Heart left ventricle (tissue), 13 donors: Measurements from ENCODE around the gene CCN5.

Experiments used
- CTCF ChIP-seq, 12 donors: fragments of 200-600 bp; sonication (generic) in 4 of 12; IDR thresholded peaks; one replicate each; pipeline versions ENCODE4 v1.5.0 to v1.8.0; 2018 to 2022; ENCODE audit warnings: antibody characterized with exemption in 12 of 12, mild to moderate bottlenecking in 5 of 12
- POLR2A ChIP-seq, 2 donors: fragments of 450-650 bp; IDR thresholded peaks; one replicate each; pipeline ENCODE4 v1.6.1; 2017; ENCODE audit warnings: antibody characterized with exemption in 2 of 2, mild to moderate bottlenecking in 2 of 2, moderate library complexity in 2 of 2
- donor health status: ischemic (EF 13 %, LVEDD 7.1; RV severe dilation, severe dysfunction).
- donor health status: DM: no; HTN: yes; CAD: no.
- donor health status: DM: no; HTN: no; CAD: no.
- donor health status: ischemic (EF 25% LVEDD 6.9; RV normal size, moderate dysfunction).
- donor health status: ischemic (EF 25% LVEDD 5.7; RV mildly dilated, moderate dysfunction).
- donor health status: ischemic (EF 35%, LVEDD 5.7; RV mildly dilated, moderate dysfunction).
- donor health status: nonischemic (EF 11% LVEDD 7.7; RV severe dilation, severe dysfunction).
- donor health status: DM: yes; HTN: yes; CAD: no.
- donor health status: PGD.
- donor health status: ischemic (EF 29% LVEDD 5.4; RV normal size, mild dysfunction).
- donor health status: nonischemic (EF 23%, LVEDD 6.1; RV moderate dilation, normal function).

GRCh38 chr20:44694159-44694558 lies 21.0 kb upstream of the CCN5 start:
- TF ChIP-seq CTCF (IDR thresholded peaks at IDR 0.05) (no peak), POLR2A (IDR thresholded peaks at IDR 0.05) (no peak)
